Measurements from ENCODE around the gene KLHL40. TPM values are rescaled to one million over a fixed set of nuclear protein-coding genes. Genes with fewer than 3 reads are reported as not detected.

KLHL40 gene
- polyA plus RNA-seq, 1 donor (not counting 4 experiments of a cell fraction or from before 2014, with no cell fraction given): not detected

- Histone ChIP-seq H4K20me1 (ENCODE audit: control insufficient read depth, extremely low read depth, insufficient read depth, low read length) (peaks cover 3% of the 10 kb centered on the region), H3K9me3 (ENCODE audit: control insufficient read depth, low read depth, low read length) (no peaks in the 10 kb centered on the region), H3K79me2 (ENCODE audit: control insufficient read depth, insufficient read depth, low read length) (peaks cover 5% of the 10 kb centered on the region), H3K27me3 (ENCODE audit: control insufficient read depth, extremely low read depth, insufficient read depth, low read length) (no peaks in the 10 kb centered on the region), H3K27ac (ENCODE audit: control insufficient read depth, insufficient read depth, low read length) (no peak overlapping the region), H2AFZ (ENCODE audit: control insufficient read depth, low read length) (no peak overlapping the region), H3K9me1 (ENCODE audit: control insufficient read depth, extremely low read depth, insufficient read depth, low read length) (peaks cover 2% of the 10 kb centered on the region), H3K9ac (ENCODE audit: control insufficient read depth, extremely low read depth, insufficient read depth, low read length) (no peak overlapping the region), H3K36me3 (ENCODE audit: control insufficient read depth in 2 of 2, extremely low read depth in 1 of 2, insufficient read depth in 2 of 2, low read length in 2 of 2) (peaks cover 14 to 16% of the 10 kb centered on the region in 2 experiments), H3K4me1 (ENCODE audit: control insufficient read depth, extremely low read depth, insufficient read depth, low read length) (peaks cover 13% of the 10 kb centered on the region), H3K4me3 (ENCODE audit: control insufficient read depth in 2 of 3, extremely low read depth in 1 of 3, insufficient read depth in 2 of 3, low read depth in 1 of 3, low read length in 3 of 3) (no peak overlapping the region), H3K4me2 (ENCODE audit: control insufficient read depth, extremely low read depth, insufficient read depth, low read depth, low read length) (no peak overlapping the region)
- TF ChIP-seq CTCF (optimal IDR thresholded peaks at IDR 0.05 in 1 of 3, IDR thresholded peaks at IDR 0.05 in 1 of 3, conservative IDR thresholded peaks at IDR 0.05 in 1 of 3; ENCODE audit: extremely low read depth in 1 of 3, insufficient read depth in 2 of 3, low read length in 3 of 3) (no peak), EZH2 (IDR thresholded peaks at IDR 0.05; ENCODE audit: low read length) (no peak)
- no peak for FAIRE-seq
- dilution Hi-C loops (cut with MboI; ENCODE audit: extremely low pct_ligation_motif_present, low sequenced_read_pairs): no loop called here
- no peak for DNase-seq (ENCODE audit: low read depth, low spot score)
Observed at GRCh38 chr3:42658771-42659390, 26.5 kb upstream of the KLHL40 start.

GRCh38 chr3:42659451-42660130 lies 25.7 kb upstream of the KLHL40 start:
- dilution Hi-C loops (cut with MboI; ENCODE audit: extremely low pct_ligation_motif_present, low sequenced_read_pairs): no loop called here
- no peak overlapping the region for H3K27ac ChIP-seq (ENCODE audit: control insufficient read depth, insufficient read depth, low read length)

More at GRCh38 chr3:42659451-42660130, 25.7 kb upstream of the KLHL40 start:
- H4K20me1 ChIP-seq (ENCODE audit: control insufficient read depth, extremely low read depth, insufficient read depth, low read length): peaks cover 3% of the 10 kb centered on the region
- no peaks in the 10 kb centered on the region for H3K27me3 ChIP-seq (ENCODE audit: control insufficient read depth, extremely low read depth, insufficient read depth, low read length)
- no peak overlapping the region for H3K4me3 ChIP-seq (ENCODE audit: control insufficient read depth in 2 of 3, extremely low read depth in 1 of 3, insufficient read depth in 2 of 3, low read depth in 1 of 3, low read length in 3 of 3)
- no peak overlapping the region for H3K4me2 ChIP-seq (ENCODE audit: control insufficient read depth, extremely low read depth, insufficient read depth, low read depth, low read length)
- H3K4me1 ChIP-seq (ENCODE audit: control insufficient read depth, extremely low read depth, insufficient read depth, low read length): peaks cover 13% of the 10 kb centered on the region
- H3K36me3 ChIP-seq (ENCODE audit: control insufficient read depth in 2 of 2, extremely low read depth in 1 of 2, insufficient read depth in 2 of 2, low read length in 2 of 2): peaks cover 14 to 16% of the 10 kb centered on the region in 2 experiments
- peaks cover 5% of the 10 kb centered on the region for H3K79me2 ChIP-seq (ENCODE audit: control insufficient read depth, insufficient read depth, low read length)
- H3K9ac ChIP-seq (ENCODE audit: control insufficient read depth, extremely low read depth, insufficient read depth, low read length): no peak overlapping the region
- DNase-seq (ENCODE audit: low read depth, low spot score) (no peak), FAIRE-seq (no peak)
- H2AFZ ChIP-seq (ENCODE audit: control insufficient read depth, low read length): no peak overlapping the region
- H3K9me1 ChIP-seq (ENCODE audit: control insufficient read depth, extremely low read depth, insufficient read depth, low read length): peaks cover 2% of the 10 kb centered on the region
- H3K9me3 ChIP-seq (ENCODE audit: control insufficient read depth, low read depth, low read length): no peaks in the 10 kb centered on the region
- no peak for TF ChIP-seq CTCF (optimal IDR thresholded peaks at IDR 0.05 in 1 of 3, IDR thresholded peaks at IDR 0.05 in 1 of 3, conservative IDR thresholded peaks at IDR 0.05 in 1 of 3; ENCODE audit: extremely low read depth in 1 of 3, insufficient read depth in 2 of 3, low read length in 3 of 3)
- no peak for TF ChIP-seq EZH2 (IDR thresholded peaks at IDR 0.05; ENCODE audit: low read length)
